Measurements from ENCODE around the gene GPC5. TPM values are rescaled to one million over a fixed set of nuclear protein-coding genes. Genes with fewer than 3 reads are reported as not detected.
"Not testable (repeated sequence)": the region's sequence is repeated elsewhere in the genome, so short reads cannot be mapped to it uniquely, and the experiment has no call there.

GPC5 gene
- total RNA-seq, 1 experiment from 2014 or later, result 0.11 TPM

DNA sequence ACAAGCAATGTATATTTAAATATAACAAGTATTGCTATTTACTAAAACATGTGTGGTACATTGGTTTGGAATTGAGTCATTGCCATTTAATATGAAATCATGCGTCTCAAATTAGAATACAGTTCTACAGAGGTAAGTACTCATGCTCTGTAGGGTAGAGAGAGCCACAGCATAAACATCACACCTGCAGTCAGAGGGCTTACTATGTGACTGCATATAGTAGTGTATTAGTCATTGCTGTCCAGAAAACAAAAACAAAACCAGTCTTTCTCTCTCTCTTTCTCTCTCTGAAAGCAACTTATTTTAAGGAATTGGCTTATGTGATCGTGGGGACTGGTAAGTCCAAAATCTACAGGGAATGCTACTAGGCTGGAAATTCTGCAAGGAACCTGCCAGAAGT is 370.3 kb downstream of the GPC5 start:
- DNase-seq (ENCODE audit: low read depth), result no peak

DNA sequence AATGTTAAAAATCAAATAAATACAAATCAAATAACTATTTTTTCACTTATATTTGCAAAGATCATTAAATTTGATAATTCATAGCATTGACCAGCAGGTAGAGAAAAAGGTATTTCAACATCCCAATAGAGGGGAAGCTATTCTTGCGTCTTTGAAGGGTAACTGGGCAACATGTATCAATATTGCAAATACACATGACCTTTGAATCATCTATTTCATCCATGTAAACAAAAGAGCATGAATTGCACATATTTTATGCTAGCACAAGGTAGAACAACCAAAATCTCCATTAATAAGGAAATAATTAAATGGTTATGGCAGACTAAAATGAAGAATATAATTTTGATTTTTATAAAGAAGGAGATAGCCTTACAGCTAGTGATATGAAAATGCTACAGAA is 372.8 kb downstream of the GPC5 start:
- DNase-seq (ENCODE audit: low read depth), result no peak

DNA sequence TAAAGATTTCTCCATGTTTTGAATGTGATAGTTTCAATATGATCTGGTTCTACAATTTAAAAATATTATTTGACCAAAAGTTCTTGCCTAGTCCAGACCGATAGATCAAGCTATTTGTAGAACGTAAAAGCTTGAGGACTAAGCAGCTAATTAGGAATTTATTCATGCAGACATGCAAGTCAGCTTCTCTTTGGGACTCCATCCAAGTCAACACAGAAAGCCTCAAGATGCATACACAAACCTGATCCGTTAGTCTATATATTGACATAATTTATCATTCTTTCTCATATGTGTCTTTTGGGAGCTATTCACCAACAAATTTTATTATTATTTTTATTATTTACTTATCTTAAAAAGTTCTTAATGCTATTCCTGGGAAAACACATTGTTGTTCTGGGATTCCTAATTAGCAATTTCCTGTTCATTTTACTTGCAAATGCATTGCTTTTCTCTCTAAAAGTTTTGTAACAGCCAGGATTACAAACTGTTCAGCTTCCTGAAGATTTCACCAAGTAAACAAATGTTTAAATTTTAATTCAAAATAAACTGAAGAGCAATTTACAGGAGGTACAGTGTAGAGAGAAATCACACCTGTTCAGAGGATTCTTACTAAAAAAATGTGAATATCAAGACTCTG is 375.3 kb downstream of the GPC5 start:
- DNase-seq (ENCODE audit: low read depth), result no peak

DNA sequence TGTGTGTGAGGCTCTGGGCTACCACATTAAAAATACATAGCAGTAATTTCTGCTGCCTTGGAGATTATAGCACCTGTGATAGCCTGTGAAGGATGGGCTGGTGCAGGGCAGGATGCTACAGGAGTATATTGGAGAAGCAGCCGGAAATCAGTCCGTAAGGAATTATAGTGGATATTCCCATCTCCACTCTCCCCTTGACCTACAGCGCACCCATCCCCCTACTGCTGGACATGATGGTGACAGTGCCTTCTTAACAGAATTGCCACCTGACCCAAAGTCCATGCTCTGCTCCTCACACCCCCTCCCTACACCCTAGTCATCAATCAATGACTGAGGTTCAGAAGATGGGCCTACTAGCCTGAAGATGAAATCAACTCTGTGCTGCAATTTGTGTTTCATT is 376.0 kb downstream of the GPC5 start:
- DNase-seq (ENCODE audit: low read depth), result no peak

DNA sequence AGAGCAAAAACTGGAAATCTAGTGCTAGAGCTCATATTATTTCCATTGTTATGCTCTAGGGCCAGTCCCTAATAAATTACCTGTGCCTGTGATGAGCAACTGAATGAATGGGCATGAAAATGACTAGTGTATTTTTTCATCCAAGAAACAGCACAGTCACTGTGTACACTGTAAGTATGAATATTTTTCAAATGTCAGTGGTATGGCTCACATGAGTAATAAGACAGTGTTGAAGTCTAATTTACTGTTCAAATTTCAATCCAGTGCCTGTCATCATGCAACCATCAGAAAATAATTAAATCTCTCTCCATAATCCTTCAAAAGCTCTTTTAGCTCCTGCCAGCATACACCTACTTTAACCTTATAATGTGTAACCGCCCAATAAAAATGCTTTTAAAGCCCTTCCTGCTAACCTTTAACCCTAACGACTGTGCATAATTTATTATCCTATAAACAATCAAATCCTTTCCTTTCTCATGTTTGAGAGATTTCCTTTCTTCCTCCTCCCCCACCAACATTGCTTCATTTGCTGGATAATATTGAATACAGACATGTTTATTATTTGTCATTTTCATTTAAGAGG is 378.3 kb downstream of the GPC5 start:
- DNase-seq (ENCODE audit: low read depth), result no peak

DNA sequence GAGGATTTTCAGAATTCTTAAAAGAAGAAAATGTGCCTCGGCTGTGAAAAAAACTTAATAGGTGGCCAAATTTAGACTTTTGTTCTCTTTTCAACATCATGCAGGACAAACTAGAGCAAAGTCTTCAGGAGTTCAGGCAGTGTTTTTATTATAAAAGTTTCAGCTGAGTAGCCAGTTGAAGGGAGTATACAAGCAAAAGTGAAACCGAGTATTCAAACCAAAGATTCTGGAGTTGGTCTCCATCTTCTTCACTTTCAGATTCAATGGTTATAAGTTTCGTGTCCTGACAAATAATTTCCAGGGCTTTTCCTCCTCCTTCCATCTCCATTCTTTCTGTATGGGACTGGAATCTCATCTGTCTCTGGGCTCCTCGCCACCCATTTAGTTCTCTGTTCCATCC is 379.7 kb downstream of the GPC5 start:
- no peak for DNase-seq (ENCODE audit: low read depth)

DNA sequence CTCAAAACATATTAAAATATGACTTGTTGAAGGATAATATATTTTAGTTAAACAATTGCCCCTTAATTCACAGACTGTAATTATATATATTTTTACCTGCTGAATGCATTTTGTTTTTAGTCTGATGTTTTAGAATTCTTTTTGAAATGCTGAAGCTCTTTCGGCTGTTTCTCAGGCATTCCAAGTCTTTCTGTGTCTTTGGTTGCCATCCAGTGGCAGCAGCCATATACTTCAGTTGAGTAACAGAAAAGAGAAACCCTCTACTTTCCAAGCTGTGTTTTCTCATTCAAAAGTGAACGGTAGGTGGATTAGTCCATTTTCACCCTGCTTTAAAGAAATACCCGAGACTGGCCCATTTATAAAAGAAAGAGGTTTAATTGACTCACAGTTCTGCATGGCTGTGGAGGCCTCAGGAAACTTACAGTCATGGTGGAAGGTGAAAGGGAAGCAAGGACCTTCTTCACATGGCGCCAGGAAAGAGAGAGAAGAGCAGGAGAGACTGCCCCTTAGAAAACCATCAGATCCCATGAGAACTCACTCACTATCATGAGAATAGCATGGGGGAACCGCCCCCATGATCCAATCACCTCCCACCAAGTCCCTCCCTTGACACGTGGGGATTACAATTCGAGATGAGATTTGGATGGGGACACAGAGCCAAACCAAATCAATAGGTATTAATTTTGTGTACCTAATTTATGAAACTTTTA is 383.7 kb downstream of the GPC5 start:
- not testable (repeated sequence) for DNase-seq (ENCODE audit: low read depth)

DNA sequence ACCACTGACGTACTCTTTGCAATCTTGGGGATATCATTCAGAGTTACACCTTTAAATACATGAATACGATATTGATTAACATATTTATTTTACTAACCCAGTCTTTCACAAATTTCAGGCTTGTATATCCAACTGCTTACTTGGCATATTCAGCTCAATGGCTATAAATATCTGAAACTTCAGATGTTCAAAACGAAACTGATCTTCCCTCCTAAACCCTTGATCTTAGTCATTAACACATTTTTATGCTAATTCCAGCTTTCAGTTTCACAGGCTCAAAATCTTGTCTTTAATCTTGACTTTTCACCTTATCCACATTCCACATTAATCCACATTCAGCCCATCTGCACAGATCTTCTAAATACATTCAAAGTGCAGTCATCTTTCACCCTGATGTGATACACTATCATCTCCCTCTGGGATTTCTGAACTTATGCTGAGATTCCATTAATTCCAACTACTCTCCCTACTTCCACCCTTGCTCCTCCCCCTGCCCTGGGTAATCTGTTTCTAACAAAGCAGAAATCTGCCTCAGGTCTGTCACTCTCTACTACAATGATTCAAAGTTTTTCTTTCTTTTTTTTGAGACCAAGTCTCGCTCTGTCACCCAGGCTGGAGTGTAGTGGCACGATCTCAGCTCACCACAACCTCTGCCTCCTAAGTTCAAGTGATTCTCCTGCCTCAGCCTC is 387.2 kb downstream of the GPC5 start:
- no peak for DNase-seq (ENCODE audit: low read depth)

DNA sequence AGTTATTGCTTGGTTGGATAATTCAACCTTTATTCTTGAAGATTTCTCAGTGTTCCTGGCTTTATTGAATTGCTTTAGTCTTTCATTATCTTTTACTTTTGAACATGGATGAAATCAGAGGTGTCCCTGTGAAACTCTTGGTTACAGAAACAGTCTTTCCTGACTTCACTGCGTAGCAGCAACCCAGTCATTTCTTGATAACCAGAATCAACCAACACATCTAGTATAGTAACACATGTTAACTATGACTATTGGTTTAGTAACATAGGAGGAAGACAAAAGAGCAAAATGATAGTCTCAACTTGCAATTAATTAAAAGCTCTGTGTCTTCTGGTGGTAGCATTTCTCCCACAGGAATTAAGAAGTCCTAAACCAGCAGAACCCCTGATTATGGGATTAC is 393.6 kb downstream of the GPC5 start:
- DNase-seq (ENCODE audit: low read depth), result no peak

DNA sequence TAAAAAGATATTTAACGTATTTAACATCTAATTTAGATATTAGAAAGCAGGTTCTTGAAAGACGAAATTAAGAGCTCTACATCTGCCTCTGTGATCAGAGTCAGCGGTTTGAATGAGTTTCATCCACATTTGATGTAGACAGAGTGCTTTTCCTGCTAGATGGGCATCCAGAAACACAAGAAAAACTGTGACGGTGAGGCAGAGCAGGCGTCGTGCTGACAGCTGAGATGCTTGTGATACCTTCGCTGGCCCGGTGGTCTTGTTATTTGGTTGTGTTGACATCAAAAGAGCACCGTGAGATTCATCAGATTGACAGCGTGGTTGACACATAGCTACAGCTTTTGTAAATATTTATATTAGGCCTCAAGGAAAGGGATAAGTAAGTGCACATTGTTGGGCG is 399.1 kb downstream of the GPC5 start:
- DNase-seq (ENCODE audit: low read depth), result no peak

DNA sequence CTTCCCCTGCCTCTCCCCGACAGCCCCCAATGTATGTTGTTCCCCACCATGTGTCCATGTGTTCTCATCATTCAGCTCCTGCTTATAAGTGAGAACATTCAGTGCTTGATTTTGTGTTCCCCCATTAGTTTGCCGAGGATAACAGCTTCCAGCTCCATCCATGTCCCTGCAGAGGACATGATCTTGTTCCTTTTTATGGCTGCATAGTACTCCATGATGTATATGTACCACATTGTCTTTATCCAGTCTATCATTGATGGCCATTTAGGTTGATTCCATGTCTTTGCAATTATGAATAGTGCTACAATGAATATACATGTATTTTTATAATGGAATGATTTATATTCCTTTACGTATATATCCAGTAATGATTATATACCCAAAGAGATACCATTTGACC is 399.9 kb downstream of the GPC5 start:
- not testable (repeated sequence) for DNase-seq (ENCODE audit: low read depth)

DNA sequence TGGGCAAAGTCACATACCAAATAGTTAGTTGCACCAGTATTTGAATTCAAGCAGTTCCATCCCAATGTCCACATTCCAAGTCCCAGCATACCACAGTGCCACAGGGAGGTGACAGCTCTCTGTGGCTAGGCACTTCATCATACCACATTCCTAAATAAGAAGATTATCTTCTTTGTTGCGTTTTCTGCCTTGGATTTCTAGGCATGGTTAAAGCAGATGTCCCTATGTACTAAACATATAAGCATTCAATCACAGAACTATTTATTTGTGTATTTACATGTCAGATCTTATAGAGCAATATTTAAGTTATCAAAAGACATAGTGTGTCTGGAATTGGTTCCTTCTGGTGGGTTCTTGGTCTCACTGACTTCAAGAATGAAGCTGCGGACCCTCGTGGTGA is 403.4 kb downstream of the GPC5 start:
- DNase-seq (ENCODE audit: low read depth), result not testable (repeated sequence)

DNA sequence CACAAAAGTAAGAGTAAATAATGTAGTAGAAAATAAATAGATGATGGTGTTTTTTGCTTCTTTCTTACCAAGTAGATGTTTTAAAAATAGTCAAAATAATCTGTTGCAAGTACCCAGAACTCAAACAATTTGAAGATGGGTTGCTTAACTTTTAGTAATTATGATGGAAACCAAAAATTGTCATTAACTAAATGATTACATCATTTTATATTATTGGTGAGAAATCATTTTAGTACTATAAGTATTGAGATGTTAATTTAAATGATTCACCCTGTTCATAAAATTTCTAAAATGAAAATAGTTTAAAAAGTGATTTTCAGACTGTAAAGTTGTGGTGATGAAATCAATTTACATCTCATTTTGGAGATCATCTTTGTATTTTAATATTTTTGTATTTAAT is 404.5 kb downstream of the GPC5 start:
- DNase-seq (ENCODE audit: low read depth), result no peak

DNA sequence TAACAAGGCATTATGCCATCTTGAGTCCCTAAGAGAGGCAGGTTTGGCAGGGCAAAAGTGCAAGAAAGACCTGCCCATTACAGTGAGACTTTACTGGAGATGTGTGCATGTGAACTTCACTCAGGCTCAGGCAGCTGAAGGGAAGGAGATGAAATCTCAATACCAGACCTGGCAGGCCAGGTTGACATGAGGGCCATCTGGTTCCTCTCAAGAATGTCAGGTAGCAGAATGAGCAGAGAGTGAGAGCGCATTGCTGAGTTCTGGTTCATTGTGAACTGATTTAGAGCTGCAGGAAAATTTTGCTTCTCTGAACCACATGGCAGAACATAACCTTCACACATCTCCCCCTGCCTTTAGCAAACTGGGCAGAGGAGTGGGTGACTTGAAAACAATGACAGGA is 406.3 kb downstream of the GPC5 start:
- DNase-seq (ENCODE audit: low read depth), result no peak

DNA sequence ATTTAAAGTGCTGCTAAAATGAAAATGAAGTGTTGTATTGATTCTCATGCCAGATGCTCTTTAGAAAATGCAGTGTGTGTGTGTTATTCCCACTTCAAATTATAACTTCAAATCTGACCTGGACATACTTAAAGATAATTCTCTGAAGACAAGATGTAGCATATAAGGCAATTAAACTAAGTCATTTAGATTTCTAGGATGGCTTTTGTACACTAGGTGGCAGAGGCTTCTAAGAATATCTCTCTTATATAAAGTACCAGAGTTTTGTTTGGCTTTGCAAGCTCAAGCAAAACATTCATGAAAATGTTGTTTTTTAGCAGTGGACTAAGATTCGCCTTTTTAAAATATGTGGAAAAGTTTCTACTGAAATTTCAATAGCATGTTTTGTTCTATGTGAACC is 407.2 kb downstream of the GPC5 start:
- DNase-seq (ENCODE audit: low read depth), result no peak

DNA sequence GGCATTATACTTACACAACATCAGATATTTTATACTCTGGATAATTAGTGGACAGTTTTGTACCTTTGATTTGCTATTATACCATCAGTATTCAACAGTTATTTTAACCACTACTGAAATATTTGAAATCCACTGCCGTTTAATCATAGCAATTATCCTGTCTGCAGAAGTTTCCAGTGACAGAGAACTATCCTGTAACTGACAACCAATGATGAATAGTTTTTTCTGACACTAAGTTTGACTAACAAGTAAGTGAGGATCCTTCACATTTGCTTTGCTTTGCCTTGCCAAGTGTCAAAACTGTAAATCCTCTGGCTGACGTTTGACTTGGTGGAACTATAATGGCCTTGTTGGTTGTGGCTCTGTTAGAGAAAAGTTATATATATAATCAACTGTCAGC is 410.7 kb downstream of the GPC5 start:
- no peak for DNase-seq (ENCODE audit: low read depth)

DNA sequence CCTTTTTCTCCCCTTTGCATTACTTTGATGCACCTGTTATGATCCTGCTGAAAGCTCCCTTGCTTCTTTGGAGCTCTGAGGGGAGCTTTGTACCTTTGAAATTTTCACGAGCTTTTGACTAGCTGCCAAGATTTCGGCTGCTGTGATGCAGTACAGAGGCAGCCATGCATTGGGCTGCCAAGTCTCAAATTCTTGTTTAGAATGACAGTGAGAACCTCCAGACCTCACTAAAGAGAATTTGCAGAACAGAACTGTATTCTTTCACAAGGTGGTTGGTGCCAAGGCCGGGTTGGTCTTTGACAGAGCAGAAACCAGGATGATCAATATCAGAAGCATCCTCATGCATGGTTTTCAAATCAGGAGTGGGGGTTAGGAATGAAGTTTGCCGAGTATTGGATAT is 414.8 kb downstream of the GPC5 start:
- DNase-seq (ENCODE audit: low read depth), result no peak

DNA sequence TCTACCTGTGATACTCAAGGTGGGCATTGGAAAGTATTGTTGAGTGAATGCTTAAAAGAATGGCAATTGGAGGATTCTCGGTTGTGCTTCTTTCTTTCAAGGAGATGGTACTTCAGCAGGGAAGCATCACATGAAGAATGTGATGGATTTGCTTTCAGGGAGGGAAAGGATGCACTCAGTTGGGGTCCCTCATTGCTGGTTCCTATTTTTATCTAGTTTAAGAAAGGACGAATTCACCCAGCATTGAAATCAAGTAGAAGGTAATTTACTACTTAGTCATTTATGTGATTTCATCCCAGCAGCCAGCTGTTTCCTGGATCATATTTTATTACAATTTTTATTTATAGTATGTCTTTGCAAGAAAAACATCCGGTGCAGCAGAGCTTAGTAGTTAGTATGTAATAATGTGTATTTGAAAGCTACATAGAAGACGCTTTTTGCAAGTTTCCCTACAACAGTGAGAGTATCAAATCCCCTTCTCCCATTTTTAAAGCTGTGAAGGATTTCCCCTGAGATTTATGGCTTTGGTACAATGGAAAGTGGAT is 417.9 kb downstream of the GPC5 start:
- DNase-seq (ENCODE audit: low read depth), result peak; percentile 7

DNA sequence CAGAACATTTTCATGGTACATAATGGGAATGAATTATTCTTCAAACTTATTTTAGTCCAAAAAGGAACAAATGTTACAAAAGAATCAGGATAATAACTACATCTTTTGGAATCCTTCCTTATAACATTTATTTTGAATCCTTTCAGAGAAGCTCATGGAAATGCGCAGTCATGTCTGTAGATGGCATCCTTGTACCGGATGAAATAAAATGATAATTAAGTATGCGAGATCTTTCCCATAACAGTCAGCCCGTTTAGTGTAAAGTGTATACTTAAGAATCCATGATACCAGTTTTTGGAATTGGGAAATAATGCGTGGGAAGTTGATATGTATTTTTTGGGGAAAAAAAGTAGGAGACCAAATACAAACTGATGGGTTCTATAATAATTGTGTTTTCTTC is 418.8 kb downstream of the GPC5 start:
- peak; percentile 1 for DNase-seq (ENCODE audit: low read depth)

DNA sequence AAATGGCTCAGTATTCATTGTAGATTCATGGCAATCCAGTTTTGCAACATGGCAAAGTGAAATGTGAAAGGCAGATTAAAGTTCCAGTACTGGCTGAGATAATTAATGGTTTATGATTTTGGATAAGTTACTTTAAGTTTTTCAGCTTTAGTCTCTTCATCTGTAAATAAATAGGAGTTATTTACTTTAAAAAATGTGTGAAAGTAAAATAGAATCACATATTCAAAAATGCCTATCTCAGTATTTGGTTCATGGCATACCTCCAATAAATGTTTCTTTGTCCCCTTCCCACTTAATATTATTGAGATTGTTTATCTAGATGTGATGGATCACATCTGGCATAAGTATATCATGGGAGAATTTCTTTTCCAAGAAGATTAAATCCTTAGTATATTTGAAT is 426.0 kb downstream of the GPC5 start:
- no peak for DNase-seq (ENCODE audit: low read depth)

DNA sequence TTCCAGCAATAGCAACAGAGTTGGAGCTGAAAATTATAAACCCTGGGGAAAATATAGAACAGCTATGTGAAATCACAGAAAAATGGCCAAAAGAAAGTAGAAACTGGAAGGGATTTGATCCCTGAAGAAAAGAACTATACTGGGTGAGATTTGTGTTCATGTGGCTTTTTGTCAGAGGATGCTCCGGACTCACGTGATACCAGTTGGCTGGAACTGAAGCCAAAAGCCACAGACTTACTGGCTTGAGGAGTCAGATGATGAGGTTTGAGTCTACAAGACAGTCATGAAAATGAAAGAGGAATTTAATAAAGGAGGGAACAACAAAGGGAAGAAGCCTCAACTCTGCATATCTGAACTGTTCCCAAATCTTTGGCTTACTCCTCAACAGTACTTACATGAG is 427.1 kb downstream of the GPC5 start:
- DNase-seq (ENCODE audit: low read depth), result no peak

DNA sequence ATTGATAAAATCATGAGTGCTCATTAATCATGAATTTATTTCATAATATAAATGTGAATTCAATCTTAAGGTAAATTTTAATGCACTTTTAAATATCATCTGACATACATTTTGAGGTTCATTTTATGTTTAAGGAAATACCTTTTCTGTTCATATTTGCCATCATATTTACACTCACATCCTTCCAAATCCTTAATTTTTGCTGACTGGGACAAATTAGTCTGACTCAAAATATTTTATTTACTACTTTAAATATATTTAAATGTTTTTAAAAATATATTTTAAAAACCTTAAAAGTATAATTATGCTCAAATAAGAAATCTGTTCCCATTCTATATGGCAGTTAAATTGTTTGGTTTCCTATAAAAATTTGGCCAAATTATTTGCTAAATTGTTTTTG is 438.1 kb downstream of the GPC5 start:
- DNase-seq (ENCODE audit: low read depth), result no peak
